ENCODE data around the gene SLC5A1. TPM values are rescaled to one million over a fixed set of nuclear protein-coding genes. Genes with fewer than 3 reads are reported as not detected.

Gene SLC5A1
- not detected for polyA plus RNA-seq (2013, experiment 1 of 2; ENCODE audit: insufficient read length)
- polyA plus RNA-seq (2013, experiment 2 of 2; ENCODE audit: insufficient read length) = not detected

- DNase-seq = no peak
Measured at GRCh38 chr22:32042924-32043323, at the start of gene SLC5A1. Gene SLC5A1 (plus strand): TSS chr22:32043261. CDS start chr22:32043282, 21 bp downstream.

DNA sequence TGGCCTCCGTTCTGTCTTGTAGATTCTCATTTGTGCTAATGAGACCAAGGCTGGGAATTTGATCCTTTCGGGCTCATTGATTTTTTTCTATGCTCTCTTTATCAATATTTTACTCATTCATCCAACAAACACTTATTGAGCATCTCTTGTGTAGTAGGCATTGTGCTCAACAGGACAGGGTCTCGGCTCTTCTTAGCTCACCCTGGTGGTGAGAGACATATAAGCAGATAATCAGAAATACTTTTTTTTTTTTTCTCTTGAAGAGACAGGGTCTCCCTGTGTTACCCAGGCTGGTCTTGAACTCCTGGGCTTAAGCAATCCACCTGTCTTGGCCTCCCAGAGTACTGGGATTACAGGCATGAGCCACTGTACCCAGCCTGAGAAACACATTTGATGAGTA is 48.0 kb upstream of the SLC5A1 start:
- DNase-seq = no peak

GRCh38 chr22:31995807-31996206 is 47.3 kb upstream of the SLC5A1 start:
- DNase-seq = no peak

GRCh38 chr22:31998784-31999385 is 44.2 kb upstream of the SLC5A1 start:
- no peak for DNase-seq

DNA sequence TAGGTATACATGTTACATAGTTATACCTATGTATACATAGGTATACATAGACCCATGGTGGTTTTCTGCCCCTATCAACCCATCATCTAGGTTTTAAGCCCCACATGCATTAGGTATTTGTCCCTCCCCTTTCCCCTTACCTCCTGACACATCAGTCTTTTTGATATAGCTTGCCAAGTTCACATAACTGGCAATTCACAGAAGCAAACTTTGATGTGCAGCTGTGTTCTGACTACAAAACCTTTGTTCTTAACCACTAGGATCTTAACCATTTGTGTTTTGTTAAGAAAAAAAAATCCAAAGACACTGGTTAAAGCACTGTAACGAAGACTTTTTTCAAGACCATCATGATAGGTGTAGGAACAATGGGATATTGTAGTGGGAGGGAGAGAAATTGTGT is 42.9 kb upstream of the SLC5A1 start:
- no peak for DNase-seq

DNA sequence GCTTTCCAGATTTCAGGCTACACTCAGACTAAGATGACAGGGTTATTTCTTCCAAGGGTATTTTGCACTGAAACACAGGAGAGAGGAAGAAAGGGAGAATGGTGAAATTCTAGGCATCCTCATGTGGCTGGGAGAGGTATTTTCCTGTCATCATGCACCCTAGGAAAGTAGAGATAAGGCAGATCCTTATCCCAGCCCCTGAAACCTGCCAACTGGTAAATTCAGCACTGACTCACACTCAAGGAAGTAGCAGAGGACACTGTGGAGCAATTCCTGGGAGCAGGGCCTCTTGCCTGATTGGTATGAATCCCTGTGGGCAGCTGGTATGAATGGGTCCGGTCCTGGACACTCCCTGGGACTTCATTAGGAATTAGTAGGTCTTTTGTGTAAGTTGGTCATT is 37.6 kb upstream of the SLC5A1 start:
- DNase-seq = peak; percentile 2

- DNase-seq = no peak
Measured at GRCh38 chr22:32013200-32013599, 29.9 kb upstream of the SLC5A1 start.

DNA sequence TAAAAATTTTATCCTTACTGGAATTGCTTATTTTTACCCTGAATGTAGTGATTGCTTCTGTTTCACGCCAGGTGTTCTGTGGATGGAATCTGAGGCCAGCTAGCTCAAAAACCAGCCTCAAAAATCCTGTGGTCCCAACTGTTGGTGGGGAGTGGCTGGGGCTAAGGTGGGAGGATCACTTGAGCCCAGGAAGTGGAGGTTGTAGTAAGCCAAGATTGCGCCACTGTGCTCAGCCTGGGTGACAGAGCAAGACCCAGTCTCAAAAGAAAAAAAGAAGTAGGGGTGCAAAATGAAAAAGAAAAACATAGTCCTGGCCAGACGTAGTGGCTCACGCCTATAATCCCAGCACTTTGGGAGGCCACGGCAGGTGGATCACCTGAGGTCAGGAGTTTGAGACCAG is 27.0 kb upstream of the SLC5A1 start:
- no peak for DNase-seq

GRCh38 chr22:32018056-32018455 is 25.0 kb upstream of the SLC5A1 start:
- no peak for DNase-seq

DNA sequence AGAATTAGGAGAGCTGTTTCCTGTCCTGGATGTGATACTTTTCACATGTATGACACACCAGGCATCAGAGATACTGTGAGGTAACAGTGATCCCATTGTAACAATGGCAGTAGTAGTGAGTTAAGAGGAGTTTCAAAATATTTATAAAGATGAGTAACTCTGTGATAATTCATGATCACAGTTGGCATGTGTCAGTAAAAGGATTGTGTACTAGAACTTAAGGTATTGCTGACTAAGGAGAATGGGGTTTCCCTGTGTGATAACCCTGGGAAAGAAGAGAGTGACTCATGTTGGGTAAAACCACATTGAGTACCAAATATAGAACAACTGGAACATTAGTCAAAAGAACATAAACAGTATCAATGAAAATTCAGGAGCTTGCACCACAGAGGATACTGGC is 22.9 kb upstream of the SLC5A1 start:
- DNase-seq = peak; percentile 65

GRCh38 chr22:32021716-32022115 is 21.3 kb upstream of the SLC5A1 start:
- DNase-seq = no peak

DNA sequence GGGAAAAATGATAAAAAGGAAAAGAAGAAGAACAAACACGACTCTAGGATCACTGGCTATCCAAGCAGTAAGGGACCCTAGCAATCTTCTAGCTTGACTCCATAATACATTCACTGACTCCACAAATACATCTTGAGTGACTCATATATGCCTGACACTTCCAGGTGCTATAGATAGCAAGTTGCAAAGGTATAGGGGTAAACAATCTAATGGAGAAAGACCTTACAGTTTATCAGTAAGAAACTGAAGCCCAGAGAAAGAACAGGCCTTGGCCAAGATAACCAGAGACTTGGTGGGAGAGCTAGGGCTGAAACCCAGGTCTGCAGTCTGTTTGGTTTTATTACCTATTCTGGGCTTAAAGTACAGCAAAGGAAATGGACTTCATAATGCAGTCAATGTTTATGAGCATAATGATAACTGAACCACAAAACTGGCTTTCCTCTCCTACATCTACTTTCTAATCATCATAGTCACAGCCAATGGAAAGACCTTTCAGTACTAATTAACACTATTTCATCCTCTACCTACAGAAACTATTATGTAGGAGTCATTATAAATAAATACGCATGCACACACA is 19.7 kb upstream of the SLC5A1 start:
- DNase-seq = no peak

DNA sequence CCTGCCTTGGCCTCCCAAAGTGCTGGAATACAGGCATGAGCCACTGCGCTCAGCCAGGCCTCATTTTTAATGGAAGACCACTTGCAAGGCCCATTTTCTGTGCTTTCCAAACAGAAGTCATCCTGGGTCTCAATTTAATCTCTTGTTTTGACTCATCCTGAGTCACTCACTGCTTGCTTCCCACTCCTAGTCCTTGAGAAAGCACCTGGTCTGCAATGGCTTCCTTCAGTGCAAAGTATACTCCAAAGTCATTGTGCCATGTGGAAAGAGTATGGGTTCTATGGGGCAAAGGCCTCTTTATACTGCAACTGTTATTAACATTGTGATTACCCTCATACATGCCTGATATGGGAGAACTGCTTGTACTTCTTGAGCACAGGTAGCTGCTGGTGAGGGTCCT is 18.3 kb upstream of the SLC5A1 start:
- no peak for DNase-seq

DNA sequence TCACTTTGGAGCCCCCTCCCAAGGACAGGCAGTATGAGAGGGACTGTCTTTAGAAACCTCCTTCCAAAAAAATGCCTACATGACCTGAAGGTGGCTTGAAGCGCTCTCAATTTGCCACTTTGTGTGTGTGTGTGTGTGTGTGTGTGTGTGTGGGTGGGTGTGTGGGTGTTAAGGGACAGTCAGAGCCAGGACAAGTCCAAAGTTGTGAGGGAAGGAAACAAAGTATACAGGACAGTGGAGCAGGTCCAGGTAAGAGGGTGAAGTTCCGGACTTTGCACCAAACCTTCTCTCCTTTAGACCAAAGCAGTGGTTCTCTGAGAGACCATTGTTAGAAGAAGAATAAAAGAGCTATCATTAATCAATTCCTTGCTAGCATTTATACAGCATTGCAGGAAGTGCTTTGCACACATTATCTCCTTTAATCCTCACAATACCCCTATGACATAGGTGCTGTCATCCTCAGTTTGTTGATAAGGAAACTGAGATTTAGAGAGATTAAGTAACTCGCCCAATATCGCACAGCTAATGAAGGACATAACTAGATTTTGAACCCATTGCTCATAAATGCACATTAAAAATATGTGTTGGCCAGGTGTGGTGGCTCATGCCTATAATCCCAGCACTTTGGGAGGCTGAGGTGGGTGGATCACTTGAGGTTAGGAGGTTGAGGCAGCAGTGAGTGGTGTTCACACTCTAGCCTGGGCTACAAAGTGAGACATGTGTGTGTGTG is 12.4 kb upstream of the SLC5A1 start:
- no peak for DNase-seq

DNA sequence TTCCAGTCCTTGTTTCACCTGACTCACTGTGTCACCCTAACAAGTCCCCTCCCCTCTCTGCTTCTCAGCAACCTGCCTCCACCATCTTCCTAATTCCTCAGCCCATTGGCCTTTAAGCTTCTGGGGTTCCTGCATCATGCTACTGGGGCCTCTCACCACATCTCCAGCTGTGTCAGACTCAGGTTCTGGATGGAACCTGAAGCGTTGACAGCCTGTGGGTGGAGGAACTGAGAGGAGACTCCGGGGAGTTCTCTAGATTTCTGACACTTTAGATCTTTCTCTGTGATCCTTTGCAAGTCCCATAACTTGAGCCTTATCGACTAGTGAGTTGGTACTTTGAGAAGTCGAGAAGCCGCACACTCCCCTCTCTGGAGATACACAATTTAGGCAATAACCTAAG is 11.6 kb upstream of the SLC5A1 start:
- DNase-seq = no peak

DNA sequence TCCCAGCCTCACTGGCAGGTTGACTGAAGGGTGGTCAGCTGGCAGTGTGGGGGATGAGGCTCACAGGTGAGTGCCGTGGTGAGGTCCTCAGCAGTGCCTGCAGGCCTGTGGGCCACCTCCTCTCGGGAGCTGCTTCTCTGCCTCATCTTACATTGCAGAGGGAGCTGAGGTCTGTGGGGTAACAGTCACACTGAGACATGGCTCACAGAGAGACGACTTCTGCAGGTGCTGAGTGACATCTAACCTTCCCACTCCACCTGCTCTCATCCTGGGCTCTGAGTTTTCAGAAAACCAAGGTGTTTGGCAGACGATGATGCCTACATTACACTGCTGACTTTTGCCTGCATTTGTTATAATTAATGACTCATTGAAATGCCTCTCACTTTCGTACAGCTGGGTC is 8.8 kb upstream of the SLC5A1 start:
- no peak for DNase-seq

DNA sequence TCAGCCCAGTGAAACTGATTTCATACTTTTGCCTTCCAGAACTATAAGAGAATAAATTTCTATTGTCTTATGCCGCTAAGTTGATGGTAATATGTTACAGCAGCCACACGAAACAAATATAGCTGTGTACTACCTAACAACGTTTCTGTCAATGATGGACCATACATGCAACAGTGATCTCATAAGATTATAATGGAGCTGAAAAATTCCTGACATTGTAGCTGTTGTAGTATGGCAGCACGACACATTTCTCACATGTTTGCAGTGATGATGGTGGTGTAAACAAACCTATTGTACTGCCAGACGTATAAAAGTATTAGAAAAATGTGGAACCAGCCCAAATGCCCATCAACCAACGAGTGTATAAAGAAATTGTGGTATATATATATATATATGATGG is 5.8 kb upstream of the SLC5A1 start:
- DNase-seq = no peak

- no peak for DNase-seq
Measured at GRCh38 chr22:32040324-32040904, 2.6 kb upstream of the SLC5A1 start.

DNA sequence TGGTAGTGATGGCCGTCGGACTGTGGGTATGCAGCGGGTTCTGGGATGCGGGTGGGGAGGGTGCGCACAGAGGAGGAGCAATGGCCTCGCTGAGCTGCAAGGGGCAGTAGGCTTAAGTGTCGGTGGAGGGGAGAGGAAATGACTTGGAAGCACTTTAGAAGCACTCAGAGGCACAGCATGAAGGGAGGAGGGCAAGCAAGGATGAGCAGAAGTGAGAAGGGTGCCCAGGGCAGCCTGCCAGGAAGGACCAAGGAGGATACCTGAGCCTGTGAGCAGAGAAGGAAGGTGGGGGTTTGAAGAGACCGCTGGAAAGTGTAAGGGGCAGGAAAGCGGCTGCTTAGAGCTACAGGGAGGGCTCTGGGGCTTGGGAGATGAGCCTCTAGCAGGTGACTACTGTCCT is 330 bp downstream of the SLC5A1 start:
- DNase-seq = no peak

GRCh38 chr22:32044477-32044876 is 1.4 kb downstream of the SLC5A1 start:
- DNase-seq = no peak

- DNase-seq = no peak
Measured at GRCh38 chr22:32044913-32045312, 1.9 kb downstream of the SLC5A1 start.

- DNase-seq = no peak
Measured at GRCh38 chr22:32048069-32048468, 5.0 kb downstream of the SLC5A1 start.

- peak; percentile 73 for DNase-seq
Measured at GRCh38 chr22:32050678-32051515, 7.8 kb downstream of the SLC5A1 start.

Data from fibroblast of skin of abdomen (primary cell).